Measurements from ENCODE around the gene MAD1L1. TPM values are rescaled to one million over a fixed set of nuclear protein-coding genes. Genes with fewer than 3 reads are reported as not detected.

Gene MAD1L1
- total and polyA plus RNA-seq, 2 donors (not counting 3 experiments of a cell fraction or from before 2014, with no cell fraction given): 34.1 to 42.3 TPM

GRCh38 chr7:2079332-2080059 is 153.2 kb downstream of the MAD1L1 start:
- H3K27ac ChIP-seq (ENCODE audit: insufficient read depth, low read depth, low read length): no peak overlapping the region
- H3K4me3 ChIP-seq (replicated peaks in 1 of 3; ENCODE audit: insufficient read depth in 1 of 3, low read depth in 1 of 3, low read length in 3 of 3): no peak overlapping the region
- BruUV-seq (replicated peaks): no TSS peak
- no peaks in the 10 kb centered on the region for H3K4me1 ChIP-seq (ENCODE audit: control insufficient read depth, extremely low read depth, insufficient read depth, low read length)
- no peak overlapping the region for H3K4me2 ChIP-seq (ENCODE audit: insufficient read depth, low read length)
- FAIRE-seq (no peak), DNase-seq (ENCODE audit: low read depth, low spot score) (no peak)
- no peaks in the 10 kb centered on the region for H3K9me3 ChIP-seq (replicated peaks; ENCODE audit: control insufficient read depth, insufficient read depth, low read length)
- H3K36me3 ChIP-seq (ENCODE audit: control insufficient read depth in 2 of 2, extremely low read depth in 1 of 2, insufficient read depth in 2 of 2, low read length in 2 of 2): no peaks in the 10 kb centered on the region
- H3K79me2 ChIP-seq (ENCODE audit: control insufficient read depth, insufficient read depth, low read length): no peaks in the 10 kb centered on the region
- intact Hi-C loops (cut with micrococcal nuclease): no loop called here
- no peak overlapping the region for H2AFZ ChIP-seq (ENCODE audit: low read depth, low read length)
- CTCF ChIA-PET: no interaction called here
- no peaks in the 10 kb centered on the region for H3K27me3 ChIP-seq (ENCODE audit: control insufficient read depth in 2 of 2, insufficient read depth in 2 of 2, low read length in 2 of 2)
- no peak for TF ChIP-seq GATA2 (IDR thresholded peaks at IDR 0.05; ENCODE audit: insufficient read depth, insufficient read length, low read depth, low read length)
- no peaks in the 10 kb centered on the region for H3K9me1 ChIP-seq (replicated peaks; ENCODE audit: control insufficient read depth, extremely low read depth, insufficient read depth, low read length)
- dilution Hi-C loops (cut with MboI; ENCODE audit: extremely low pct_ligation_motif_present, low sequenced_read_pairs): no loop called here
- no peaks in the 10 kb centered on the region for H4K20me1 ChIP-seq (replicated peaks; ENCODE audit: control insufficient read depth, extremely low read depth, insufficient read depth, low read length)
- POLR2A ChIA-PET: no interaction called here
- no peak overlapping the region for H3K9ac ChIP-seq (replicated peaks; ENCODE audit: extremely low read depth, insufficient read depth, low read length)

GRCh38 chr7:2078899-2079298 is 153.8 kb downstream of the MAD1L1 start:
- H3K79me2 ChIP-seq (ENCODE audit: control insufficient read depth, insufficient read depth, low read length): no peaks in the 10 kb centered on the region
- no peak overlapping the region for H3K4me2 ChIP-seq (ENCODE audit: insufficient read depth, low read length)
- no peak overlapping the region for H3K4me3 ChIP-seq (replicated peaks in 1 of 3; ENCODE audit: insufficient read depth in 1 of 3, low read depth in 1 of 3, low read length in 3 of 3)
- H3K36me3 ChIP-seq (ENCODE audit: control insufficient read depth in 2 of 2, extremely low read depth in 1 of 2, insufficient read depth in 2 of 2, low read length in 2 of 2): no peaks in the 10 kb centered on the region
- no peaks in the 10 kb centered on the region for H3K27me3 ChIP-seq (ENCODE audit: control insufficient read depth in 2 of 2, insufficient read depth in 2 of 2, low read length in 2 of 2)
- DNase-seq (ENCODE audit: low read depth, low spot score) (no peak), FAIRE-seq (no peak)
- TF ChIP-seq GATA2 (IDR thresholded peaks at IDR 0.05; ENCODE audit: insufficient read depth, insufficient read length, low read depth, low read length) (no peak), MAX (IDR thresholded peaks at IDR 0.05; ENCODE audit: insufficient read depth, insufficient read length) (no peak), JUN (IDR thresholded peaks at IDR 0.05; ENCODE audit: borderline replicate concordance, insufficient read depth, insufficient read length, low read depth) (no peak), POLR2AphosphoS5 (IDR thresholded peaks at IDR 0.05; ENCODE audit: insufficient read depth, low read depth, low read length) (no peak), FOS (IDR thresholded peaks at IDR 0.05; ENCODE audit: borderline replicate concordance, insufficient read depth, low read length) (no peak), EZH2 (IDR thresholded peaks at IDR 0.05; ENCODE audit: borderline replicate concordance, low read depth, low read length, severe bottlenecking) (no peak), MYC (IDR thresholded peaks at IDR 0.05; ENCODE audit: low read depth, low read length) (no peak), POLR2A (IDR thresholded peaks at IDR 0.05; ENCODE audit: low read depth, low read length) (no peak)
- TF ChIP-seq, protein P1, sequence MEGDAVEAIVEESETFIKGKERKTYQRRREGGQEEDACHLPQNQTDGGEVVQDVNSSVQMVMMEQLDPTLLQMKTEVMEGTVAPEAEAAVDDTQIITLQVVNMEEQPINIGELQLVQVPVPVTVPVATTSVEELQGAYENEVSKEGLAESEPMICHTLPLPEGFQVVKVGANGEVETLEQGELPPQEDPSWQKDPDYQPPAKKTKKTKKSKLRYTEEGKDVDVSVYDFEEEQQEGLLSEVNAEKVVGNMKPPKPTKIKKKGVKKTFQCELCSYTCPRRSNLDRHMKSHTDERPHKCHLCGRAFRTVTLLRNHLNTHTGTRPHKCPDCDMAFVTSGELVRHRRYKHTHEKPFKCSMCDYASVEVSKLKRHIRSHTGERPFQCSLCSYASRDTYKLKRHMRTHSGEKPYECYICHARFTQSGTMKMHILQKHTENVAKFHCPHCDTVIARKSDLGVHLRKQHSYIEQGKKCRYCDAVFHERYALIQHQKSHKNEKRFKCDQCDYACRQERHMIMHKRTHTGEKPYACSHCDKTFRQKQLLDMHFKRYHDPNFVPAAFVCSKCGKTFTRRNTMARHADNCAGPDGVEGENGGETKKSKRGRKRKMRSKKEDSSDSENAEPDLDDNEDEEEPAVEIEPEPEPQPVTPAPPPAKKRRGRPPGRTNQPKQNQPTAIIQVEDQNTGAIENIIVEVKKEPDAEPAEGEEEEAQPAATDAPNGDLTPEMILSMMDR (IDR thresholded peaks at IDR 0.05; ENCODE audit: extremely low read depth in 1 of 2, insufficient read depth in 1 of 2, low read depth in 1 of 2, low read length in 2 of 2): no peak
- BruUV-seq (replicated peaks): no TSS peak
- intact Hi-C loops (cut with micrococcal nuclease): no loop called here
- H3K9ac ChIP-seq (replicated peaks; ENCODE audit: extremely low read depth, insufficient read depth, low read length): no peak overlapping the region
- H4K20me1 ChIP-seq (replicated peaks; ENCODE audit: control insufficient read depth, extremely low read depth, insufficient read depth, low read length): no peaks in the 10 kb centered on the region
- H3K27ac ChIP-seq (ENCODE audit: insufficient read depth, low read depth, low read length): no peak overlapping the region
- H3K4me1 ChIP-seq (ENCODE audit: control insufficient read depth, extremely low read depth, insufficient read depth, low read length): no peaks in the 10 kb centered on the region
- dilution Hi-C loops (cut with MboI; ENCODE audit: extremely low pct_ligation_motif_present, low sequenced_read_pairs): no loop called here
- CTCF ChIA-PET: no interaction called here
- no peak overlapping the region for H2AFZ ChIP-seq (ENCODE audit: low read depth, low read length)
- H3K9me1 ChIP-seq (replicated peaks; ENCODE audit: control insufficient read depth, extremely low read depth, insufficient read depth, low read length): no peaks in the 10 kb centered on the region
- POLR2A ChIA-PET: no interaction called here
- no peaks in the 10 kb centered on the region for H3K9me3 ChIP-seq (replicated peaks; ENCODE audit: control insufficient read depth, insufficient read depth, low read length)
